Measurements from ENCODE around the gene VASH1.
A peak's percentile ranks its signal among the peaks of the same experiment; 100 is the strongest.

The VASH1 gene

DNA sequence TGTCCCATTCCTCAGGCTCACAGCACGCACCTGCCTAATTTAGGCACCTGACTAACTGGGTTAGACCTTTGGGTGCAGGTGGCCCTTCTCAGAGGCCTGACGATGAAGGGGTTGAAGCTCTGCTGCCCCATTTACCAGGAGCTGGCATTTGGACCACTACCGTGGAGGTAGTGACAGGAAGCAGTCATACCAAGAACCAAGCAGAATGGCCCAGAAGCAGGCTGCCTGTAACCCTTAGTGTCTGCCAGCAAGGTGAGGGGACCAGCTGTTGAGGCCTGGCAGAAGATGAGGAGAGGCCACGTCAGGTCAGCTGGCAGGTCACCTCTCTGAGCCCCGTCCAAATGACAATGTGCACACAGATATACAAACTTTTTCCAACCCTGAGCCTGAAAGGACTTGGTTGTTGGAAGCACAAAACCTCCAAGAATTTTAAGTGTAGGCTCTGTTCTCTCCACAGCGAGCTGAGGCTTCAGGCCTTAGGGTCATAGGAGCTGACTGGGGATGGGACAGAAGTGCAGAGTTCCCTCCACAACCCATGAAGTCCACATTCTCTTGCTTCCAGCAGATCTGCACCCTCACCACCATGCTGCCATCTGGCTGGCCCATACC is 23.1 kb downstream of the VASH1 start:
- DNase-seq (ENCODE audit: low read depth in 2 of 2) = no peak

DNA sequence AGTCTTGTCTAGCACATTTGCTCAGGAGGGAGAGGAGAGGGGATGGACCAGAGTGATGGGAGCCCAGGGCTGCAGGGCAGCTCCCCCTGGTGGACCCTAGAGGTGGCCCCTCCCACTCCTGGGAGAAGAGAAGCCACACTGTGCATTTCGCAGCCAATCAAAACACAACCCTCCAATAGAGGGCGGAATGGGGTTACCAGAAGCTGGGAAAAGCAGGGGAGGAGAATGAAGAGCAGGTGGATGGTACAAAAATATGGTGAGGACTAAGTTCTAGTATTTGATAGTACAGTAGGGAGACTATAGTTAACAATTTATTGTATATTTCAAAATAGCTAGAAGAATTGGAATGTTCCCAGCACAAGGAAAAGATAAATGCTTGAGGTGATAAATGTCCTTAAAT is 23.6 kb downstream of the VASH1 start:
- DNase-seq (ENCODE audit: low read depth in 2 of 2) = peak; percentile 43 to 49

DNA sequence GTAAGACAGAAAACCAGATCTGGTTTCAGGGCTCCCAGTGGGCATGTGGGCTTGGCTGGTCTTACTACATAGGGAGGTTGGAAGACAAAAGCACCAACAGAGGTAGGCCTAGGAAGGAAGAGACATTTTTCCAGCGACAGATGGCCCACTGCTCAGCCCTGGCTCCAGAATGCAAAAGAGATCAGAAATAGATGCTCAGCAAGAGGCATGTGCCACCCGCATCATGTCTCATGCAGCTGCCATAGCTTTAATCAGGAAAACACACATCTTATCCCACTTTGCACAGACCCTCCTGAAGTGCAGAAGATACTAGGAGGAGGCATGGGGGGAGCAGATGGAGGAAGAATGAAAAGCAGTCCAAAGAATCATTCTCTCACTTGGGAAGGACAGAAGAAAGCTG is 25.3 kb downstream of the VASH1 start:
- no peak for DNase-seq (ENCODE audit: low read depth in 2 of 2)

DNA sequence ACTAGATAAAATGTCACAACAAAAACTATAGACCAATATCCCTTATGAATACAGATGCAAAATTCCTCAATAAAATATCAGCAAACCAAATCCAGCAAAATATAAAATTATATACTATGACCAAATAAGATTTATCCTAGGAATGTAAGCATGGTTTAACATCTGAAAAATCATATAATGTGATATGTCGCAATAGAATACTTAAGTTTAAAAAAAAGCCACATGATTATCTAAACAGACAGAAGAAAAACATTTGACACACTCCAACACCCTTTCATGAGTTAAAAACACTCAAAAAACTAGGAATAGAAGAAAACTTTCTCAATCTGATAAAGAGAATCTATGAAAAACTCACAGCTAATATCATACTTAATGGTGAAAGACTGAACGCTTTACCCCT is 31.2 kb downstream of the VASH1 start:
- DNase-seq (ENCODE audit: low read depth in 2 of 2) = no peak

DNA sequence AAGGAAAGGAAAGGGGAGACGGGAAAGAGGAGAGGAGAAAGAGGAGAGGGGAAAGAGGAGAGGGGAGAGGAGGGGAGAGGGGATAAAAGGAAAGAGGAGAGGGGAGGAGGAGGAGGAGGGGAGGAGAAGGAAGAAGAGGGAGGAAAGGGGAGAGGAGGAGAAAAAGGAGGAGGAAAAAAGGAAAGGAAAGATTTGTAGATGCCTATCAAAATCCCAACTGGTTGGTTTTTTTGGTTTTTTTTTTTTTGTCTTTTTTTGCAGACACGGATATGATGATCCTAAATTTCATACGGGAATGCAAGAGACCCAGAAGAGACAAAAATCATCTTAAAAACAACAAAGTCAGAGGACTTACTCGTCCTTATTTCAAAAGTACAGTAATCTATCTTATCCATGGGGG is 32.1 kb downstream of the VASH1 start:
- no peak for DNase-seq (ENCODE audit: low read depth in 2 of 2)

DNA sequence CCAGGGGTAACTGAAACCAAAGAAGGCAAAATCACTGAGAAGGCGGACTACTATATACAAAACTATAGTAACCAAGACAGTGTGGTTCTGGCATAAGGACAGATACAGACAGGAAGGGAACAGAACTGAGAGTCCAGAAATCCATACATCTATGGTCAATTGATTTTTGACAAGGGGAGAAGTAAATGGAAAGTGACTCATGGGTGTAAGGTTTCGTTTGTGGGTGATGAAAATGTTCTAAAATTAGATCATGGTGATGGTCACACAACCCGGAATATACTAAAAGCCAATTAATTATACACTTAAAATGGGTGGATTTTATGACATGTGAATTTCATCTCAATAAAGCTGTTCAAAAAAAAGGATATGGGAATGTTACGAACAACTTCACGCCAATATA is 32.7 kb downstream of the VASH1 start:
- DNase-seq (ENCODE audit: low read depth in 2 of 2) = no peak

DNA sequence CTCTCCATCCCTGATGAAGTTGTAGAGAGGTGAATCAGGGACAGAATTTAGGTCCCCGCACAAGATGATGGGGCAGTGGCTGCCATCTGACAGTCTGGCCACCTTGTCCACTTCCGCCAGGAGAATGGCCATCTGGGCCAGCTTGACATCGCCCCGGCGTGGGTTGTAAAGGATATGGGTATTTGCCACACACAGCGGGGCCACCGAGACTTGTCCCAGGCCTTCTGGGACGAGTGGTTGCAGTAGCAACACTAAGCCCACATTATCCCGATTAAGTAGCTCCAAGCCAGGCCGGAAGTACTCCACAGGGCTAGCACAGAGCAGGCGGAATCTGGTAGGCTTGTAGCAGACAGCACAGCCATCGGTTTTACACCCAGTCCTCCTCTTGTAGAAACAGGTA is 45.2 kb downstream of the VASH1 start:
- no peak for DNase-seq (ENCODE audit: low read depth in 2 of 2)

DNA sequence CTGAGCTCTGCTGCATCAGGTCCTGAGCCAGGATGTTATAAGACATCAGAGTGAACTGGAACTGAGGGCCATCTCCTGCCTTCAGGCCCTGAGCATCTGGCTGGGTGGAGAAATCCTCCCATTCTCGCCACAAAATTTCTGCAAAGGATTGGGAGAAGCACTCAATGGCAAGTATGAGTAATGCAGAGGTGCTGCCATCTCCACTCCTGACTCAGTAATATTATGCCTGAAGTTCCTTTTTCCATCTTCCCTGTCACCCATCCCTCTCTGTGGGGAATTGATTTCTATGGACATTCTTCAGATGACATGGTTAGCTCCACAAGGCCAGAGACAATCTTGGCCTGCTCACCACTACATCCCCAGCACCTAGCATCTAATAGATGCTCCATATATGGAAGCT is 46.7 kb downstream of the VASH1 start:
- no peak for DNase-seq (ENCODE audit: low read depth in 2 of 2)

DNA sequence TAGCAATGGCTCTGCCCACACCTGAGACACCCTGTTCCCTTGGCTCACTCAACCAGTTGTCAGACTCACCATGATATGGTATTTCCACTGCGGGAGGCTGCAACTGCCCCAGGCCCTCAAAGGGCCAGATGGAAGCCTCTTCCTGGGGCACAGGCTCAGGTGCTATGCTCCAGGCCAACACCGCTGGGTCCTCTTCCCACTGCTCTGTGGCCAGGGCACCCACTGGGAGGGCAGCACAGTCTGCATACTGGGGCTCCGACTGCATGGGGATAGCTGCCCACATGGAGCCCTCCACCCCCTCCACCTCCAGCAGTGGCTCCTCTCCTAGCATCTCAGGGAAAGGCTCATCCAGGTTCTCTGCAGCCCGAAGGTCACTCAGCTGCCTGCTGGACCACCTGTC is 47.7 kb downstream of the VASH1 start:
- DNase-seq (ENCODE audit: low read depth in 2 of 2) = no peak

DNA sequence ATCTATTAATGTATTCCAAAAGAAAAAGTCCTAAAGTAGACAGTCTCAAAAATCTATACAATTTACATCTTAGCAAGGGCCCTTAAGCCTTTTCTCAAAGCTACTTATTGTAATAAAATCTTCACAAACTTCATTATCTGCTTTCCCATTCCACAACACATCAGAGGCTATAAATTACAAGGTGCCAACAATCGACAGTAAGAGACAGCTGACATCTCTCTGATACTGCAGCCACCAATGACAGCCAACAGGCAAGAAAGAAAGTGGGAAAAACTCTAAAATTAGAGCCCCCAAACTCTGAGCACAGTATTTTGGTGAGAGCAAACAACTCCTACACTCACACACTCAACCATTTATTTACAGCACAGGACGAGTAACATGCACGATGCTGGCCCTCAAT is 49.3 kb downstream of the VASH1 start:
- no peak for DNase-seq (ENCODE audit: low read depth in 2 of 2)

DNA sequence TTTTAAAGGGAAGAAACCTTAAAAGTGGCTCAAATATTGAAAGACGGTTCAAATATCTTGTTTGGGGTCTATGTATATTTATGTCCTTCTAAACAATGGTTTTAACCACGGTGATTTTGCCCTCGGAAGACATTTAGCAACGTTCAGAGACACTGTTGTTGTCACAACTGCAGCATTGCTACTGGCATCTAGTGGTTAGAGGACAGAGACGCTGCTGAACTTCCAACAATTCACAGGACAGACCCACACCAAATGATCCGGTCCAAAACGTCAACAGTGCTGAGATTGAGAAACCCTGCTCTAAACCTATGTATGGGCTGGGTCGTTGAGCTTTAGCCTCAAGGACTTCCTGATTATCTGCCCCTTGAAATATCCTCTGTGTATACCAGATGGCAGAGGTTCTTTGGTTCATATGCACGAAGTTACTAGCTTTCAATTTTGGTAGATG is 49.7 kb downstream of the VASH1 start:
- DNase-seq (ENCODE audit: low read depth in 2 of 2) = no peak

DNA sequence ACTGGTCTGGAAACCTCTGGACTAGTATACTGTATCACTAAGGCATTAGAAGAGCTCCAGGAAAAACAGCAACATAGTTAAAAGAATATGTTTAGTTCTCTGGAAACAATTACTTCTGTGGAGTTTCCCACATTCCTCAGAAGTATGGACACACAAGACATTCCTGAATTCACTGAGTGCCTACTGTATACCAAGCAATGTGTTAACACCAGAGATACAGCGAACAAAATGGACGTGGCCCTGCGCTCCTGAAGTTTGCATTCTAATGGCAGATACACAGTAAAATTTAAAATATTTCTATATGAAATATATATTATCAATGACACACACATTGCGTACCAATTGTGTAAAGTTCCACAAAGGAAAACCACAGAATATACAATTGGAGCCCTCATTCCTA is 50.3 kb downstream of the VASH1 start:
- DNase-seq (ENCODE audit: low read depth in 2 of 2) = no peak

DNA sequence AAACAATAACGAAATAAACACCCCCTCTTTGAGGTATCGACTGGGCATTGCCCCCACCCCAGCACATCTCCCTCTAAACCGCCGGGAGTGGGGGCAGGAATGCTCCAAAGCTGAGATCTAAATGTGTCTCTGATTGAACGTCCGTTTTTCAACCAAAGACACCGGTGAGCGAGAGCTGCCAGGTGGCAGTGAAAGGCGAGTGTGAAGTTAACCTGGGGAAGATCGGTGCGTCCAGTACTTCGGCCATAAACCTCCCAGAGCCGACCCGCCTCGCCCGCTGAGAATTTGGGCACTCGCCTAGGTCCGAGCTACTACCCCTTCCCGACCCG is 50.8 kb downstream of the VASH1 start:
- no peak for DNase-seq (ENCODE audit: low read depth in 2 of 2)

DNA sequence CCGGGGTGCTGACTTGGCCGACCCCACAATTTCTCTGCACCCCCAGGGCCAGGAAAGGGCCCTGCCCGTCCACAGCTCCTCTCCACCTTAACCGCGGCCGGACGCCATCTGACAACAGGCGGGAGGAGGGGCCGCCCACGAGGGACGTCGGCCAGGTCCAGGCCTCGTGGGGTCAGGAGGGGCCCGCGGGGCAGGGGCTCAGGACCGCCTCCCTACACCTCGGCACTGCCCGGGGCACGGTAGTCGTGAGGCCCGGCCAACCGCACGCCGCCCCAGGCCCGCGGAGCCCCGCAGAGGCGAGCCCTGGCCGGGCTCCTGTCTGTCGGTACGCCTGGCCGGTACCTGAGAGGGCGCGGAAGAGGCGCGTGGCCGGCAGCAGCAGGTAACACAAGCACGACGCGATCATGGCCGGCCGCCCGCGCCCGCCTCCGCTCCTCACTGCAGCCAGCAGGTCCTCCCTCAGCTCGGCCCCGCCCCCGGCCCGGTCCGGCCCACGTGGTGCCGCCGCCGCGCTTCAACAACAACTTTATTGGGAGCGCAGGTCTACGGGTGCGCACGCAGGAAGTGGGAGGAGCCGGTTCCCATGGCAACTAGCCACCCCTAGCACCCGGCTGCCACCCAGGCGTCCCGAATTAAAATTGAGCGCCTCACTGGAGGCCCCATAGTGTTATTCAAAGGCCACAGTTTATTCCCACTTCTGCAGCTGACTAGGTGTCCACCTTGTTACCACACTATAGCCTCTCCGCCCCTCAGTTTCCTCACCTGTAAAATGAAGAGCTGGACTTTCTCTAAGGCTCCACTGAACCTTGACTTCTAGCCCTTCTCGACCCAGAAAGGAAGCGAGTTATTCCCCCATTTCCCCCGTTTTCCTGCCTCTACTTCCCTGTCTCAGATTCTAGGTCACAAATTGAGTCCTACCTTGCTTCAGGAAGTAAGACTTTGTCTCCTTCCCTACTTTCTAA is 51.4 kb downstream of the VASH1 start, which contains the start of gene ANGEL1:
Gene ANGEL1 (minus strand): TSS at position 461 of the 962 bp plus-strand sequence. CDS start 55 bp downstream, at position 406.
- DNase-seq (ENCODE audit: low read depth in 2 of 2) = peak; percentile 95 to 97

DNA sequence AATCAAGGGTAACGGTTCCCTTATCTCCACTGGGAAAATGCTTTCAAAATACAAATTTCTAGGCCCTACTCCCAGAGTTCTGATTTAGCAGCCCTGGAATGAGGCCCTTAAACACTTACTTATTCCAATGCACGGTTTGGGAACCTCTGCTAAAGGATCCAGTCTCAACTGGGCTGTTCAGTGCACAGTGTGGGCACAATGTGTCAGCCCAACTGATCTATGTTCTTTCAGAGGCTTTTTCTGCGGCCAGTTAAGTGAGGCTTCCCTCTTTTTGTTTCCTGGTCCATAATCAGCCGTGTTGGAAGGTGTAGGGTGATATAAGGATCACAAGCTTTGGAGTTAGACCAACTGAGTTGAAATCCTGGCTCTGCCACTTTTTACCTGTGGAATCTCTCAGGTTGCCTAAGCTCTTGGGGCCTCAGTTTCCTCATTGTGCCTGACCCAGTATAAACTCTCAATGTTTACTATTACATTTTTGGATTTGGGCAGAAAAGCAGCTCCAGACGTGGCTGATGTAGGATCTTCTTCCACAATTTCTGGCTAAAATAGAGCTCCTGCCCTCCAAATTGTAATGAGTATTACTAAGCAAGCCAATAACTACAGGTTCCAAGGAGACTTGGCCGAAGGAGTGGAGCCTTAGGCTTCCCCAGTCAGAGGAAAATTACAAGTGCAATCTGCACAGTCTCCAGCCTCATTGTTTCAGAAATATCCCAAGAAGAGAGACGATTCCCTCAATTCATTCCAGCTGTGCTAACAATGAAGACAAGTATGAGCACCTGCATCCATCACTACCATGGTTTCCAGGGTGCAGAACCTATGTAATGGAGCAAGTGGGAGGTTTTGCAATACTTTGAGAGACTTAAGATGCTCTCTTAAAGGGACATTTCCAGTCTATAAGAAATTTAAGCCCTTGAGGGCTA is 53.7 kb downstream of the VASH1 start:
- no peak for DNase-seq (ENCODE audit: low read depth in 2 of 2)

DNA sequence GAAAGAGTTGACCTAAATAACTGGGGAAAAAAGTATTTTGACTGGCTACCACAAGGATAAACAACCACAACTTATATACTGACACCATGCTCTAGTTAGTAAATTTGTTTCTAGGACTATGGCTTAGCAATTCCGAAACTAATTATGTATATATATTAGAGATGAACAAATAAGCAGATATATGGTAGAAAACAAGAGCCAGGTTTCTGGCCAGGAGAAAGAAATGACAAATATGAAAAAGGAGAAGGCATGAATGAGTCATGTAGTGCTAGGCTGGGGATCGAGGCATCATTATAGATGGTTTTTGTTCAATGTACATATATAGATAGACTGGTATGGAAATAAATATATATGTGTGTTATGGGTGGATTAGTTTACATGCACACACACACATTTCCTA is 59.4 kb downstream of the VASH1 start:
- DNase-seq (ENCODE audit: low read depth in 2 of 2) = no peak

DNA sequence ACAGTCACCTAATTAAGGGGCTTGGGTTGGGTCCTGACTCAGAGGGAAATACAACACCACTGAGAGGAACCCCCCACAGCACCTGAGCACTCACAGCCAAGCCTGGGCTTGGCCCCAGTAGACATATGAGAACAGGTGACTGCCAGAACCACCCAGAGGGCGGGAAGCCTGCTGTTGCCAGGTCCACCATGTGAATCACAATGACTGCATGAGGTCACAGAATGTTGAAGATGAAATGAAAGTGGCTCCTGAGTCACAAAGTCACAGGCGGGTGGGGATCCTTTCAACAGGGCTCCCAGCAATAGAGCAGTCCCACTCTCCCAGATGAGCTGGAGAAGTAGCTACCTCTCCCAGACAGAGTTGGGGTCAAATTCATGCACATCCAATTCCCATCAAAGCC is 64.9 kb downstream of the VASH1 start, which contains the start of gene LRRC74A:
Gene LRRC74A (plus strand): TSS at position 287 of the 400 bp plus-strand sequence. CDS start 290 bp downstream, outside the sequence.
- DNase-seq (ENCODE audit: low read depth in 2 of 2) = no peak

DNA sequence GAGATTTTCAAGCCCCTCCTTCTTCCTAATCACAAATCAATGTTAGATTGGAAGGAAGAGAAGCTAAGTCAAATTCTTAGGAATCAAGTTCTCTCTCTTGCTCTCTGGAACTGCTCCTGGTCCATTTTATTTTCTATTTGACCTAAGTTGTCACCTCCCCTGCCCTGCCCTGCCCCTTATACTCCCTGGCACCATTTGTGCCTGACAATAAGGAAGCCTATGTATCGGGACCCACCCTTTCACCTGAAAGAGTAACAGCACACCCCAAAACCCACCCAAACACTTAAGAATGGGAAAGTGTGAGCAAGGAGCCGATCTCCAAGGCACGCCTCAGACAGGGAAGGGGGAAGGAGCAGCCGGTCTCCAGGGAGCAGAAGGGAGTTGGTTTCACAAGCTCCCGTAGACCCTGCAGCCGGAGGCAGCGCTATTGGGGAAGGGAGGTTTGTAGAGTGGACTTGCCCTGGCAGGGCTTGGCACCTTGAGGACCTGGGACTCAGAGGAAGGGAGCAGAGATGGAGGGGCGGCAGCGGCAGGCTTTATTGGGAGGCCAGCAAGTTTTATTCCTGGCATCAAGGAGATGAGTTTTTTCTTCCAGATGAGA is 66.5 kb downstream of the VASH1 start:
- no peak for DNase-seq (ENCODE audit: low read depth in 2 of 2)

DNA sequence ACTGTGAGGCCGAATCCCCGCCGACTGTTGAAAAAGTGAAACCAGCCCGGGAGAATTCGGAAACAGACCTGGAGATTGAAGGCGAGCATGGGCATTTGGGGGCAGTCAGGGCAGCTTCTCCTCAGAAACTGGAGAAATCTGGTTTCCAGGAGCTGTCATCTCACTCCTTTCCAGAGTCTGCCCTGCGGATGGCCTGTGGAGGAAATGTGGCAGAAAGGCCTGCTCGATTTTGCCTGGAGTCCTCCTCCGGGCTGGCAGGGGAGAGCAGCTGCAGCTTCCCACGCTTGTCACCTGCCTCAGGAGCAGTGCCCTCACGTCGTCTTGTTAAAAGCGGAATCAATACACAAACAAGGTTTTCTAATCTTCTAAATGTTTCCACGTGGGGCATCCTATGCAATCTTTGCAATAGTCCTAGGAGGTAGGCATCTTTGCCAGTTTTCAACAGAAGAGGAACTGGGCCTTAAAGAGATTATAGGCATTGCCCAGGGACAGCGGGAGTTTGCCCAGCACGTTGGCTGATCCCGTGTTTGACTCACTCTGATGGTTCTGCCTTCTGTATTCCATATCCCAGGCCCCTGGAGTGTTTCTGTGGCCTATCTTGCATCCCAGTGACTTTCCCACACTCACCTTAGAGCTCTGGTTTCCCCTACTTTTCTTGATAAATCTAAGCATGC is 67.2 kb downstream of the VASH1 start:
- DNase-seq (ENCODE audit: low read depth in 2 of 2) = no peak

DNA sequence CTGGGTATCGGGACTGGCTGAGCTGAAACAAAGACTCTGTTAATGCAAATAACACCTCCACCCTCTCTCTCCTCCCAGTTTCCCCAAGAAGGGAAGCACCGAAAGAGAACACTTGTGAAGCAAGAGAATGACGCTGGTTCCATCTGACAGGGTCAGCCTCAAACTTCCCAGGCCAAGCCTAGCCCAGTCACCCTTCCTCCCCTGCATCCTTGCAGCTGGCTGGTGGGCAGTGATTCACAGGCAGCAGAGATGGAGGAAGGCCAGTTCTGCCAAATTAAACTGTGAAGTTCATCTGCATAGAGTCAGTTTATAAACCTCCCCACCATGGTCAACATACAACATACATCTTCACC is 67.7 kb downstream of the VASH1 start:
- no peak for DNase-seq (ENCODE audit: low read depth in 2 of 2)

Measured in stimulated activated CD8-positive, alpha-beta memory T cell treated with anti-CD3 and anti-CD28 coated beads, Interleukin-2, amount 100 ng/mL, for 48 hours (primary cell).